Mucosa of stomach (tissue), 1 donor: ENCODE measurements around the gene DHH.

Source experiments
- H3K27me3 ChIP-seq: one replicate; pipeline ENCODE4 v1.7.0; 2013; ENCODE audit warnings: mild to moderate bottlenecking, low read length; ENCODE audit not compliant: control insufficient read depth, insufficient read depth
- H3K36me3 ChIP-seq: one replicate; pipeline ENCODE4 v1.7.0; 2013; ENCODE audit warnings: low read length; ENCODE audit not compliant: control insufficient read depth, insufficient read depth
- H3K4me1 ChIP-seq: one replicate; pipeline ENCODE4 v1.7.0; 2013; ENCODE audit warnings: mild to moderate bottlenecking, low read length; ENCODE audit not compliant: control insufficient read depth, insufficient read depth
- H3K4me3 ChIP-seq: one replicate; pipeline ENCODE4 v1.7.0; 2013; ENCODE audit warnings: low read length
- H3K9ac ChIP-seq: one replicate; pipeline ENCODE4 v1.7.0; 2013; ENCODE audit warnings: mild to moderate bottlenecking, low read length, moderate library complexity
- H3K9me3 ChIP-seq: one replicate; pipeline ENCODE4 v1.7.0; 2013; ENCODE audit warnings: mild to moderate bottlenecking, low read length, moderate library complexity; ENCODE audit not compliant: control insufficient read depth
- donor health status: Pancreatic carcinoma.

The DHH gene

DNA sequence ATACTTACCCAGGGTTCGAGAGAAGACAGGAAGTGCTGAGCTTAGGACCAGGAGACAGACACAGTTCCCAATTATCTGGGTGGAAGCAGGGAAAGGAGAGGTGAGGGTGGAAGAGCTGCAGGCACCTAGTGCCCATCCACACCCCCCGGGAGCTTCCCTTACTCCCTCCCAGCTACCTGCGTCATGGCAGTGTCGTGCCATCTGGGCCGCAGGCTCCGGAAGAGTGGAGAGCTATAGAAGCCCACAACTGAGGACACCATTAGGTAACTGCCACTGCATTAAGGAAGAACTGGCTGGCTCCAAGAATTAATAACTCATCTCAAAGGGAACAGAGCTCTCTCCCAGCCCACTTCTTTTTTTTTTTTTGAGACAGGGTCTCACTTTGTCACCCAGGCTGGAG lies 5.8 kb upstream of the DHH start:
- H3K27me3 ChIP-seq: peaks cover 2% of the 10 kb centered on the region
- H3K4me1 ChIP-seq: peaks cover 4% of the 10 kb centered on the region
- H3K4me3 ChIP-seq: no peak overlapping the region
- H3K9me3 ChIP-seq: no peaks in the 10 kb centered on the region
- H3K36me3 ChIP-seq: peaks cover 24% of the 10 kb centered on the region
- H3K9ac ChIP-seq: no peak overlapping the region

DNA sequence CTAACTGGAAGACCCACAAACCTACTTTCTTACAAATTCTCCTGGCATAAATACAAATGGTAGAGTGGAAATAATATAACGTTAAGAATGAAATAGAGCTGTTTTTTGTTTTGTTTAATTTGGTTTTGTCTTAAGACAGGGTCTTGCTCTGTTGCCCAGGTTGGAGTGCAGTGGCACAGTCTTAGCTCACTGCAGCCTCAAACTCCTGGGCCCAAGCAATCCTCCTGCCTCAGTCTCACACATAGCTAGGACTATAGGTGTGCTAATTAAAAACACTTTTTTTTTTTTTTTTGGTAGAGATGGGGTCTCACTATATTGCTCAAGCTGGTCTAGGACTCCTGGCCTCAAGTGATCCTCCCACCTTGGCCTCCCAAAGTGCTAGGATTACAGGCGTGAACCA lies 4.1 kb upstream of the DHH start:
- peaks cover 24% of the 10 kb centered on the region for H3K36me3 ChIP-seq
- no peak overlapping the region for H3K9ac ChIP-seq

GRCh38 chr12:49098035-49098451 lies 3.4 kb upstream of the DHH start:
- Histone ChIP-seq H3K4me3 (no peak overlapping the region), H3K9ac (no peak overlapping the region), H3K27me3 (peaks cover 25% of the 10 kb centered on the region), H3K36me3 (peaks cover 24% of the 10 kb centered on the region), H3K4me1 (peaks cover 14% of the 10 kb centered on the region), H3K9me3 (no peaks in the 10 kb centered on the region)

More for the DNA sequence above, 4.1 kb upstream of the DHH start:
- Histone ChIP-seq H3K27me3 (peaks cover 19% of the 10 kb centered on the region), H3K4me3 (no peak overlapping the region), H3K9me3 (no peaks in the 10 kb centered on the region), H3K4me1 (peaks cover 13% of the 10 kb centered on the region)

- Histone ChIP-seq H3K4me3 (no peak overlapping the region), H3K4me1 (peaks cover 15% of the 10 kb centered on the region), H3K9ac (no peak overlapping the region), H3K36me3 (peaks cover 20% of the 10 kb centered on the region), H3K9me3 (no peaks in the 10 kb centered on the region), H3K27me3 (peaks cover 32% of the 10 kb centered on the region)
These were observed 2.8 kb upstream of the DHH start for GRCh38 chr12:49097381-49097780.

DNA sequence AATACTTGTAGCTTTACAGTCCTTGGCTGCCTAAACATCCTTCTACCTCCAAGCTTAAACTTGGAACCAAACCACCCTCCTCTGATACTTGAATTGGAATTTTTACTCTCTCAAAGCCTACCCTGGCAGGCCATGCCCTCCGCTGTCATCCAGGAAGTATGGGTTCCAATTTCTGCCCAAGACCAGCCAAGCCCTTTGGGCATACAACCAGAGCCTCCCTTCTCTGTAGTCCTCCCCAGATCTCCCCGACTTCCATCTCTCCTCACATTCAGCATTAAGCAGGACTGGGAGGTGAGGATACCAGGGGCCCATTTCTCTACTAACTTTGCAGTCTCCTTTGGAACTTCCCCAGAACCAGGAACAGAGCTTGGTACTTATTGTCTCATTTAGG lies 369 bp upstream of the DHH start:
- H3K27me3 ChIP-seq: peaks cover 56% of the 10 kb centered on the region
- peaks cover 37% of the 10 kb centered on the region for H3K4me1 ChIP-seq
- no peak overlapping the region for H3K4me3 ChIP-seq

GRCh38 chr12:49093792-49094159 lies 825 bp downstream of the DHH start:
- no peaks in the 10 kb centered on the region for H3K36me3 ChIP-seq
- no peak overlapping the region for H3K4me3 ChIP-seq
- H3K27me3 ChIP-seq: peaks cover 68% of the 10 kb centered on the region
- peaks cover 46% of the 10 kb centered on the region for H3K4me1 ChIP-seq
- no peaks in the 10 kb centered on the region for H3K9me3 ChIP-seq
- no peak overlapping the region for H3K9ac ChIP-seq

More for the DNA sequence above, 369 bp upstream of the DHH start:
- Histone ChIP-seq H3K9ac (no peak overlapping the region), H3K9me3 (no peaks in the 10 kb centered on the region), H3K36me3 (peaks cover 3% of the 10 kb centered on the region)

GRCh38 chr12:49092816-49093406 lies 1.7 kb downstream of the DHH start:
- peak overlapping the region; percentile 12 for H3K9ac ChIP-seq
- peaks cover 54% of the 10 kb centered on the region for H3K4me1 ChIP-seq
- no peak overlapping the region for H3K4me3 ChIP-seq
- H3K27me3 ChIP-seq: peaks cover 74% of the 10 kb centered on the region
- no peaks in the 10 kb centered on the region for H3K36me3 ChIP-seq
- H3K9me3 ChIP-seq: no peaks in the 10 kb centered on the region

- Histone ChIP-seq H3K9me3 (no peaks in the 10 kb centered on the region), H3K27me3 (peaks cover 74% of the 10 kb centered on the region), H3K9ac (peak overlapping the region; percentile 12), H3K4me1 (peaks cover 60% of the 10 kb centered on the region), H3K36me3 (no peaks in the 10 kb centered on the region), H3K4me3 (no peak overlapping the region)
These were observed 2.4 kb downstream of the DHH start for GRCh38 chr12:49092086-49092815.

- peaks cover 60% of the 10 kb centered on the region for H3K4me1 ChIP-seq
- H3K4me3 ChIP-seq: no peak overlapping the region
- no peaks in the 10 kb centered on the region for H3K9me3 ChIP-seq
- H3K36me3 ChIP-seq: no peaks in the 10 kb centered on the region
- peaks cover 74% of the 10 kb centered on the region for H3K27me3 ChIP-seq
- no peak overlapping the region for H3K9ac ChIP-seq
These were observed 2.8 kb downstream of the DHH start for GRCh38 chr12:49091836-49092085.

DNA sequence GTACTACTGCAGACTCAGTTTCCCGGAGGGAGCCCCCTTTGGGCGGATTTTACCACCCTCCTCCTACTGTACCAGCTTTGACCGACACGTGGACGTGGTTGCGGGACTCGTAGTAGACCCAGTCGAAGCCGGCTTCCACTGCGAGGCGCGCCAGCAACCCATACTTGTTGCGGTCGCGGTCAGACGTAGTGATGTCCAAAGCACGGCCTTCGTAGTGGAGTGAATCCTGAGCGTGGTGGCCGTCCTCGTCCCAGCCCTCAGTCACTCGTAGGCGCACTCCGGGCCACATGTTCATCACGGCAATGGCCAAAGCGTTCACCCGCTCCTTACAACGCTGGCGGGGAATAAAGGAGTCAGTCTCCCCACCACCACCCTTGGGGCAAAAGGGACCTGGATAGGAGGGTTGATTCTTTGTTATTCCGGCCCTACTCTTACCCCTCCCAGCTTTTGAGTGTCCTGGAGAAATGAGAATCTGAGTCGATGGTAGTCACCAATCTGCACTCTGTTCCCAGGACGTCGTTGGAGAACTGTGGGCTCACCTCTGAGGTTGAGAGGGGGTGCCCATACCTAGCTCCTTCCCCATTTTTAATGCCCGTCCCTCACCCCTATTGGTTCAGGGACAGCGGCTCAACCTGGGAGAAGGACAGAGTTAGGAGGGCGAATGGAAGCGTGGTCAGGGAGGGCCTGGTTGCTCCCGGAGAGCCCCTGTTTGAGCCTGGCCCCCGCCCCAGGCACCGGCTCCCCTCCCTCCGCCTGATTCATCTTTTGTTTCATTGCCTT lies 3.4 kb downstream of the DHH start:
- H3K9me3 ChIP-seq: no peaks in the 10 kb centered on the region
- peaks cover 74% of the 10 kb centered on the region for H3K27me3 ChIP-seq
- H3K4me1 ChIP-seq: peaks cover 60% of the 10 kb centered on the region
- no peak overlapping the region for H3K4me3 ChIP-seq
- no peak overlapping the region for H3K9ac ChIP-seq
- H3K36me3 ChIP-seq: no peaks in the 10 kb centered on the region

- Histone ChIP-seq H3K4me1 (peaks cover 60% of the 10 kb centered on the region), H3K9me3 (no peaks in the 10 kb centered on the region), H3K27me3 (peaks cover 69% of the 10 kb centered on the region), H3K4me3 (no peak overlapping the region), H3K9ac (no peak overlapping the region), H3K36me3 (no peaks in the 10 kb centered on the region)
These were observed 4.5 kb downstream of the DHH start for GRCh38 chr12:49089821-49090773.
